ENCODE results near the gene CACNB3.

Gene CACNB3

GRCh38 chr12:48786591-48787544 is 31.4 kb upstream of the CACNB3 start:
- no peaks in the 10 kb centered on the region for H3K9me3 ChIP-seq
- no peak overlapping the region for H3K4me3 ChIP-seq (ENCODE audit: low read depth in 1 of 2, low read length in 1 of 2)
- no peaks in the 10 kb centered on the region for H3K36me3 ChIP-seq
- H3K4me1 ChIP-seq (ENCODE audit: control insufficient read depth in 1 of 2, insufficient read depth in 1 of 2, low read depth in 1 of 2, low read length in 1 of 2) = peaks cover 0 to 10% of the 10 kb centered on the region in 2 experiments
- TF ChIP-seq, protein P1, sequence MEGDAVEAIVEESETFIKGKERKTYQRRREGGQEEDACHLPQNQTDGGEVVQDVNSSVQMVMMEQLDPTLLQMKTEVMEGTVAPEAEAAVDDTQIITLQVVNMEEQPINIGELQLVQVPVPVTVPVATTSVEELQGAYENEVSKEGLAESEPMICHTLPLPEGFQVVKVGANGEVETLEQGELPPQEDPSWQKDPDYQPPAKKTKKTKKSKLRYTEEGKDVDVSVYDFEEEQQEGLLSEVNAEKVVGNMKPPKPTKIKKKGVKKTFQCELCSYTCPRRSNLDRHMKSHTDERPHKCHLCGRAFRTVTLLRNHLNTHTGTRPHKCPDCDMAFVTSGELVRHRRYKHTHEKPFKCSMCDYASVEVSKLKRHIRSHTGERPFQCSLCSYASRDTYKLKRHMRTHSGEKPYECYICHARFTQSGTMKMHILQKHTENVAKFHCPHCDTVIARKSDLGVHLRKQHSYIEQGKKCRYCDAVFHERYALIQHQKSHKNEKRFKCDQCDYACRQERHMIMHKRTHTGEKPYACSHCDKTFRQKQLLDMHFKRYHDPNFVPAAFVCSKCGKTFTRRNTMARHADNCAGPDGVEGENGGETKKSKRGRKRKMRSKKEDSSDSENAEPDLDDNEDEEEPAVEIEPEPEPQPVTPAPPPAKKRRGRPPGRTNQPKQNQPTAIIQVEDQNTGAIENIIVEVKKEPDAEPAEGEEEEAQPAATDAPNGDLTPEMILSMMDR (IDR thresholded peaks at IDR 0.05) = no peak
- H3K27me3 ChIP-seq = peaks cover 64% of the 10 kb centered on the region
- H3K27ac ChIP-seq = no peak overlapping the region

DNA sequence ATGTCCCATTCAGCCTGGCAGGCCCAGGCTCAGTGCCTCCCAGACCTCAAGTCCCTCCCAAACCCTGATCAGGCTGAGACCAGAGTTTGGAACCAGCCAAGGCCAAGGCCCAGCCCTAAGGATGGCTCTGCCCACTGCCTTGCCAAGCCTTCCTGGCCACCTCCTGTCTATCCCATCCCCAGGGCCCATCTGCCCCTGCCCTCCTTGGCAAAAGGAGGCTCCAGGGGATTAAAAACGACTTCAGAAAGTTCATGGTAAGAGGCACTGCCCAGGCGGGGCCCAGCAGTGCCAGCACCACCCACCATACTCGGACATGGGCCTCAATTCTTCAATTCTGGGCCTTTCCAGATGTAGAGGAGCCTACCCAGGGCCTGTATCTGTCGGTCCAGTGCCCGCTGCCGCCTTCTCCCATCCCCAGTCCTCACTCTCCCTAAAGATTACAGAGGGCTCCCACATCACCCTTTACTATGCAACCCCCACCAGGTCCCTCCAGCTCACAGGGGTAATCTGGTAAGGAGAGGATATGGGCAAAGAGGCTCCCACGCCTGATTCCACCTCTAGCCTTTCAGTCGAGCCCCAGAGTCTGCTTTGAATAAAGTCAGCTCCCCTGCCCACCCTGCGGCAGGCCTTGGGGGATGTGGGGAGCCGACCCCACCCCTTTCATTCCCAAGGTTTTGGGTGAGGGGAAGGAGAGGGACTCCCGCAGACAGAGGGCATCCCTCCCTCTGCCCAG is 30.3 kb upstream of the CACNB3 start:
- H3K4me3 ChIP-seq (ENCODE audit: low read depth in 1 of 2, low read length in 1 of 2) = no peak overlapping the region
- peaks cover 0 to 10% of the 10 kb centered on the region in 2 experiments for H3K4me1 ChIP-seq (ENCODE audit: control insufficient read depth in 1 of 2, insufficient read depth in 1 of 2, low read depth in 1 of 2, low read length in 1 of 2)
- no peaks in the 10 kb centered on the region for H3K36me3 ChIP-seq
- no peak overlapping the region for H3K27ac ChIP-seq
- H3K9me3 ChIP-seq = no peaks in the 10 kb centered on the region
- H3K27me3 ChIP-seq = peaks cover 71% of the 10 kb centered on the region
- TF ChIP-seq, protein P1 (IDR thresholded peaks at IDR 0.05) = no peak

GRCh38 chr12:48788524-48788853 is 29.8 kb upstream of the CACNB3 start:
- TF ChIP-seq, protein P1 (IDR thresholded peaks at IDR 0.05) = no peak
- H3K4me3 ChIP-seq (ENCODE audit: low read depth in 1 of 2, low read length in 1 of 2) = no peak overlapping the region
- H3K27me3 ChIP-seq = peaks cover 71% of the 10 kb centered on the region
- no peaks in the 10 kb centered on the region for H3K9me3 ChIP-seq
- no peak overlapping the region for H3K27ac ChIP-seq
- peaks cover 0 to 10% of the 10 kb centered on the region in 2 experiments for H3K4me1 ChIP-seq (ENCODE audit: control insufficient read depth in 1 of 2, insufficient read depth in 1 of 2, low read depth in 1 of 2, low read length in 1 of 2)
- H3K36me3 ChIP-seq = no peaks in the 10 kb centered on the region

DNA sequence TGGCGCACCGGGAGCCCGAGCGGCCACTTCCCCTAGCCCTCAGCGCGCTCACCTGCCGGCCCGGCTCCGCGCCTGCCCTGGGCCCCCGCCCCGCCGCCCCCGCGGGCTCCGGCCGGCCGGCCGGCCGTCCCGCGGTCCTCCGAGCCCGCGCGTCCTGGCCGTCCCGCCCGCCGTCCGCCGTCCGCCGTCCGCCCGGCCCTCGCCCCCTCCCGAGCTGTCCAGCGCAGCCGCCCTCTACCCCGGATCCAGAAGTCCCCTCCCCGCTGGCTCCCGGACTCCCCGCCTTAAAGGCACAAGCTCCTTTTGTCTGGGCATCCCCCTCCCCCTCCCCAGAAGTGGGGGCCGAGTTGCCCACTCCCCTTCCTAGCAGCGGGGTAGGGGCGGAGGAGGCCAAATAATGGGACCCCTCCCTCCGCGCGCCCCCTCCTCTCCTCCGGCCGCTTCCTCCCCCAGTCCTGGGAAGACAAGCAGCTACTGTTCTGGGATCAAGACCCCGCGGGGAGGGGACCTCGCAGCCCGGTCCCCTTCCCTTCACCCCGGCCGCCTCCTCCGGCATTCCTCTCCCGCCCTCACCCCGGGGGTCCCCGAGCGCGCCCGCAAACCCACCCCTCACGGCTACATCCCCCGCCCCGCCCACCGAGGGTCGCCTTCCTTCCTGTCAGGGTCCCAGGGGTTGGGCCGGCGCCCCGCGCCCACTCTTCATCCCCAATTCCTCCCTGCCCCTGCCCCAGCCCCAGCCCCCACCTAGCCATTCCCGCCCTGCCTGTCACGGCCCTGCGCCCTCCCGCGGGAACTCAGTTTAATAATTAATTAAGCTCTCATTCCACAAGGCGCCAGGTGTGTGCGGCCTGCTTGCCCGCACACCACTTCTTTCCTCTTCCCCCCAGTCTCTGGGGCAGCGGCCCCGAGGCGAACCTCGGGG is 29.2 kb upstream of the CACNB3 start, which contains the start of gene ADCY6:
ADCY6 (minus strand) TSS at position 236 of the 922 bp plus-strand sequence. CDS start 5,655 bp downstream, outside the sequence.
- Histone ChIP-seq H3K27ac (no peak within 1 kb of the TSS), H3K27me3 (peaks cover 71% of the 10 kb centered on the region), H3K4me3 (ENCODE audit: low read depth in 1 of 2, low read length in 1 of 2) (no peak within 1 kb of the TSS), H3K9me3 (no peaks in the 10 kb centered on the region), H3K36me3 (no peaks in the 10 kb centered on the region), H3K4me1 (ENCODE audit: control insufficient read depth in 1 of 2, insufficient read depth in 1 of 2, low read depth in 1 of 2, low read length in 1 of 2) (peaks cover 0 to 10% of the 10 kb centered on the region in 2 experiments)
- TF ChIP-seq, protein P1 (IDR thresholded peaks at IDR 0.05) = no peak

GRCh38 chr12:48789858-48790326 is 28.4 kb upstream of the CACNB3 start:
- Histone ChIP-seq H3K4me1 (ENCODE audit: control insufficient read depth in 1 of 2, insufficient read depth in 1 of 2, low read depth in 1 of 2, low read length in 1 of 2) (peaks cover 0 to 10% of the 10 kb centered on the region in 2 experiments), H3K9me3 (no peaks in the 10 kb centered on the region), H3K27me3 (peaks cover 70% of the 10 kb centered on the region), H3K27ac (no peak overlapping the region), H3K4me3 (ENCODE audit: low read depth in 1 of 2, low read length in 1 of 2) (no peak overlapping the region), H3K36me3 (no peaks in the 10 kb centered on the region)
- TF ChIP-seq, protein P1 (IDR thresholded peaks at IDR 0.05) = no peak

All from neutrophil (primary cell).